Stimulated activated naive CD8-positive, alpha-beta T cell treated with anti-CD3 and anti-CD28 coated beads, Interleukin-15, Interleukin-2, amounts not matched to agents 100 U/mL and 50 U/mL, for 24 hours (primary cell): ENCODE results near the gene SURF2.
A peak's percentile ranks its signal among the peaks of the same experiment; 100 is the strongest.
"Not testable (repeated sequence)": the region's sequence is repeated elsewhere in the genome, so short reads cannot be mapped to it uniquely, and the experiment has no call there.

Experiments
- ATAC-seq: fragments of 150-1000 bp; cut with Tn5 transposase; one replicate; pipeline ENCODE4 v1.10.0; 2021
- DNase-seq: peaks from one replicate; pipeline ENCODE4 v3.0.0; 2021

The SURF2 gene

DNA sequence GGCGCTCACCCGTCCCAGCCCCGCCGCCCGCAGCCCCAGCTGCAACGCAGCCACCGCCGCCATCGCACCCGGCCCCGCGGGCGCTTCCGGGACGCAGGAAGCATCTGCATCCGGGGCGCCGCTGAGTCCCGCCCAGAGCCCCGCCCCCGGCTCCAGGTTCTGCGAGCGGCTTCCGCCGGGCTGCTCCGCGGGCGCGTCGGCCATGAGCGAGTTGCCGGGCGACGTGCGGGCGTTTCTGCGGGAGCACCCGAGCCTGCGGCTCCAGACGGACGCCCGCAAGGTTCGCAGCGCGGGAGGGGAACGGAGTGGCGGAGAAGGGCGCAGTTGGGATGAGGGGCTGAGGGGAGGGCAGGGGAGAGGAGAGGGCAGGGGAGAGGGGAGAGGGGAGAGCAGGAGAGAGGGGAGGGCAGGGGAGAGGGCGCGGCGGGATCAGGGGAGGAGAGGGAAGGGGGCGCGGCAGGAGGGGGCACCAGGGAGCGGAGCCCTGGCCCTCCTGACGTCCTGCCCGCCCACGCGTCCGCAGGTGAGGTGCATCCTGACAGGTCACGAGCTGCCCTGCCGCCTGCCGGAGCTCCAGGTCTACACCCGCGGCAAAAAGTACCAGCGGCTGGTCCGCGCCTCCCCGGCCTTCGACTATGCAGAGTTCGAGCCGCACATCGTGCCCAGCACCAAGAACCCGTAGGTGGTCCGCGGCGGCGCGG lies at the start of gene SURF2, which contains the start of gene SURF1:
Gene SURF2, plus strand, starts transcription at position 160 of the 701 bp plus-strand sequence. Its CDS starts 43 bp downstream, at position 203.
Gene SURF1, minus strand, starts transcription at position 97 of the 701 bp plus-strand sequence. Its CDS starts 34 bp downstream, at position 63.
- DNase-seq (peak; percentile 94), ATAC-seq (peak; percentile 75)

DNA sequence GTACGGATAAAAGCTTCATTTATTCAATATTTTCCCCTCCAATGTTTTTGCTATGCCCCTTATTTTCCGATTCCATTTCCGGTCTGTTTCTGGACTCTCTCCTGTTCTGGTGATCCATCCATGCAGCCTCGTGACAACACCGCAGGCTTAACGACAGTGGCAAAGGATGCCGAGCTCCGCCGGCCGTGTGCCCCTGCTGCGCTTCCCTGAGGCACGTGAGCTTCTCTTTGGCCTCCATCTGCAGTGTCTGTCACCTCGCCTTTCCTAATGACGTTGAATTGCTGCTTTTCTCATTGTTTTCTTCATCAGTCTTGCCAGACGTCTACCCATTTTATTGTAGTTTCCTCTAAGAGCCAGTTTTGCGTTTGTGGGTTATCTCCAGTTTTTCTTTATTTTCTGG lies 49.0 kb upstream of the SURF2 start:
- ATAC-seq (no peak), DNase-seq (no peak)

DNA sequence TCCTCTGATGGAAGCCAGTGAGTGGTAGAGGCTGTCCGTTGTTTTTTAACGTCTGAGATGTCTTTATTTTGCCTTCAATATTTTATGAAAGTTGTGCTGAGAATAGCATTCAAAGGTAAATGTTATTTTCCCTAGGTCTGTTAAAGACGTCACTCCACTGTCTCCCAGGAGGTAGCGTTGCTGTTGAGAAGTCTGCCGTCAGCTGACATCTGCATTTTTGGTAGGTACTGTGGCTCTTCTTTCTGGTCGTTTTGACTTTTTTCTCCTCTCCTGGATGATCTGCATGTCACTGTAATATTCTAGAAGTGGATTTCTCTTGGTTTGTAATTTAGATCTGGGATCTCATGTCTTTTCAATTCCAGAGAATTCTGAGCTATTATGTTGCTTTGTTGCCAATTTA lies 46.7 kb upstream of the SURF2 start:
- ATAC-seq, result no peak
- no peak for DNase-seq

DNA sequence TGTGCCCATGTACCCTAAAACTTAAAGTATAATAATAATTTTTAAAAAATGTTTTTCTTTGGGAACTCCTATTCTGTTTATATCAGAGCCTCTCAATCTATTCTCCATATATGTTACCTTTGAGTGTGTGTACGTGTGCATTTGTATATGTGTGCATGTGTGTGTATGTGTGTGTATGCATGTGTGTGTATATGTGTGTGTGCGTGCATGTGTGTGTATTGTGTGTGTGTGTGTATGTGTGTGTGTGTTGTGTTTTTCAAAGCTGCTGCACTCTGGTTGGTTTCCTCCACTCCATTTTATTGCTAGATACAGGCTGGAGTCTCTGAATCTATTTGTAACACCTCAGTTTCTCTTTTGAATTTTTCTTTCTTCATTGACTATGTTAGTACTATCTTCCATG lies 40.4 kb upstream of the SURF2 start:
- ATAC-seq, result no peak
- DNase-seq, result no peak

DNA sequence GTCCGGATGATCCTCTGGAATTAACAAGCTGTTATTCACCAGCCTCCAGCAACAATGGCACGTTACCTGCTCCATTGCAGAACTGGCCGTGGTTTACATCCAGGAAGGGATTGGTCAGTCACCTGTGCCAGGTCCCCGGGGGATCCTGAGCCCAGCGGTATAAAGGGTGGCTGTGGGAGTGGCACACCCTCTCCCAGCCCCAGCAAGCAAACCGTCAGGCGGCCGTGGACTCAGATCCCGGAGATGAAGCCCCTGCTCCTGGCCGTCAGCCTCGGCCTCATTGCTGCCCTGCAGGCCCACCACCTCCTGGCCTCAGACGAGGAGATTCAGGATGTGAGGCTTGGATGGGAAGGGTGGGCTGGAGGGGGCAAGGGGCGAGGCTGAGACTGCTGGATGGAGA lies 38.8 kb upstream of the SURF2 start:
- ATAC-seq, DNase-seq: not testable (repeated sequence)

DNA sequence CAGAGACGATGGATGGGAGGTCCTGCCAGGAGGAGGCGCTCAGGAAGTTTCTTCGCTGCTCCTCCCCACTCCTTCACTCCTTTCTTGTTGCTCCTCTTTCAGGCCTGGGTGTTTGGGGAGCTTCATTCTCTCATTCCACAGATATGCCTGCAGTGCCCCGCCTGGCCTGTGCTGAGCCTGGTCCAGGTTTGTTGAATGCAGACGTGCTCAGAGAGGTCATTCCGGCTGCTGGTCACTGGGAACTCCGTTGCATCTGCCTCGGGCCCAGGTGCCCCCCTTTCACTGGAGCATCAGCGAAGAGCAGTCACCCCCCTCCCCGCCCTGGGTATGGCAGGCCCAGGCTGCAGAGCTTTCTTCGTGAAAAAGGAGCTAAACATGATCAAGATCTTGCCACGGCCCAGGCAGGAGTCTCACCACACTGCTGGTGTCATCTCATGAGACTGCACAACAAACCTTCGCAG lies 35.9 kb upstream of the SURF2 start:
- DNase-seq (no peak), ATAC-seq (no peak)

DNA sequence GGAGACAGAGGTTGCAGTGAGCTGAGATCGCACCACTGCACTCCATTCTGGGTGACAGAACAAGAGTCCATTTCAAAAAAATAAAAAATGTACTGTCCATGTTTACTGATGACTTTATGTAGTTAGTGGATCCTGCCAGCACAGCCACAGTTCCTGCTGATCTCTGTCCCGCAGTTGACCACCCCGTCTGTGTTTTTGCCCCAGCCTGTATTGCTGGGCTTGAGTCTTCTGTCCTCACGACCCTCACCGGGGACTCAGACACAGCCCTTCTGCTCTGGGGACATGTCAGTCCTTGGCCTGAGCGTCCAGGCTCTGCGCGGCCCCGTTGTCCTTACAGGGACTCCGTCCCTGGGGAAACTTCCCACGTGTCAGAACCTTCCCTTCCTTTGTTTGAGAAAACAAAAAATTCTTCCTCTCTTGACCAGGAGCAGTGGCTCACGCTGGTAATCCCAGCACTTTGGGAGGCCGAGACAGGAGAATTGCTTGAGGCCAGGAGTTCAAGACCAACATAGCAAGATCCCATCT lies 34.9 kb upstream of the SURF2 start:
- ATAC-seq (no peak), DNase-seq (no peak)

DNA sequence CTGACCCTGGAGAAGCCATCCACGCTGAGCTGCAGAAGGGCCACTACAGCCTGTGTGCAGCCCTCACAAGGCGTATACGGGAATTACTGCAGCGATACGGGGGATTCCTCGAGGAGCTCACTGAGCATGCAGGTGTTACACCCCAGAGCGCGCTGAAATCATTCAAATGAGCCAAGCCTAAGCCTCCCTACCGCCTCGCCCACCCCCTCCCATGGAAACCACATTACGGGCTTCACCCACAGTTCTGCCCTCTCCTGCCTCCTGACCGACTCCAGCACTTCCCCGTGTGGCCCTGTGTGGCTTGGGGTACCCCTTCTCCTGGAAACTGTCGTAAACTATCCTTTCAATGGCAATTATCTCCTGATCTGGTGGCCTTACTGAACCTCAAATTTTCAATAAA lies 33.6 kb upstream of the SURF2 start:
- DNase-seq, result no peak
- no peak for ATAC-seq

DNA sequence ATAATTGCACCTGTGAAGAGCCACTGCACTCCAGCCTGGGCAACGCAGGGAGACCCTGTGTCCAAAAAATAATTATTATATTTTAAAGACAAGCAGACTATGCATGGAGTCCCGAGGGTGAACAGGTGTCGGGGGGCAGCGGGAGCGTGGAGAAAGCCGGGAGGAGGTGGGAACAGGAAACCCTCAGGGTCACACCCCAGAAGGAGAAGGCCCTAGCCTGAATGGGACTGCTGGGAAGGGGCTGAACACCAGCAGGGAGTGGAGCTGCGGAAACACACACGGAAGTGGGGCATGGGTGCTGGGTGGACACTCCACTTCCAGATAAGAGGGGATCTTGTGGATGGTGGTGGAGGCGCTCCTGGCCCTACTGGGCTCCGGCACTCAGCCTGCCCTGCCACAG lies 33.1 kb upstream of the SURF2 start:
- DNase-seq (no peak), ATAC-seq (no peak)

DNA sequence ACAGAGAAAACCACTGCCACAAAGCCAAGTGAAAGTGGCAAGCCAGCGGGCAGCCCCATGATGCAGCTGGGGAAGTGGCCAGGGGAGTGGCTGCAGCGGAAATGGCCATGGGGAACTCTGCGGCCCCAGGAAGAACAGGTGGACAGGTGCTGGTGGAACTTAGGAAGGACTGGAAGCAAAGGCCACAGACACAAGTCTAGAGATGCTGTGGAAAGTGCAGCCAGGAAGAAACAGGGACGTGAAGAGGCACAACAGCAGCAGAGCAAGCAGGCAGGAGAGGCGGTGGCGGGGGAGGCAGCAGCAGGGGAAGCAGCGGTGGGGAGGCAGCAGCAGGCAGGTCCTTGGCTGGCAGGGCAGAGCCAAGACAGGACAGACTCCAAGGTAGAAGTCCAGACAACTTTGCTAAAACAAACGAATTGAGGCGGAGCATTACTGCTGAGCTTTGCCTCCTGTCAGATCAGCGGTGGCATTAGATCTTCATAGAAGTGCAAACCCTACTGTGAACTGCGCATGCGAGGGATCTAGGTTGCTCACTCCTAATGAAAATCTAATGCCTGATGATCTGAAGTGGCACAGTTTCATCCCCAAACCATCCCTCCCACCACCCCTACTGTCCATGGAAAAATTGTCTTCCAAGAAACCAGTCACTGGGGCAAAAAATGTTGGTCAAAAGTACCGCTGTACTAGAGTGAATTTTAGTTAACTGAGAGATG lies 32.2 kb upstream of the SURF2 start:
- DNase-seq (no peak), ATAC-seq (no peak)

DNA sequence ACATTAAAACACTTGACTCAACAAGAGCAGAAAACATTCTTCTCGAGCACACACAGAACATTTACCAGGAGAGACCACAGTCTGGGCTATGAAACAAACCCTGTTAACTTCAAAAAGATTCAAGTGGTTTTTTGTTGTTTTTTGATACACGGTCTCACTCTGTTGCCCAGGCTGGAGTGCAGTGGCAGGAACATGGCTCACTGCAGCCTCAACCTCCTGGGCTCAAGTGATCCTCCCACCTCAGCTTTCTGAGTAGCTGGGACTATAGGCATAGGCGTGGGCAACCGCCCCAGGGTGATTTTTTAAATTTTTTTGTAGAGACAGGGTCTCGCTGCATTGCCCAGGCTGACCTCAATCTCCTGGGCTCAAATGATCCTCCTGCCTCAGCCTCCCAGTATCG lies 29.3 kb upstream of the SURF2 start:
- not testable (repeated sequence) for ATAC-seq, DNase-seq

DNA sequence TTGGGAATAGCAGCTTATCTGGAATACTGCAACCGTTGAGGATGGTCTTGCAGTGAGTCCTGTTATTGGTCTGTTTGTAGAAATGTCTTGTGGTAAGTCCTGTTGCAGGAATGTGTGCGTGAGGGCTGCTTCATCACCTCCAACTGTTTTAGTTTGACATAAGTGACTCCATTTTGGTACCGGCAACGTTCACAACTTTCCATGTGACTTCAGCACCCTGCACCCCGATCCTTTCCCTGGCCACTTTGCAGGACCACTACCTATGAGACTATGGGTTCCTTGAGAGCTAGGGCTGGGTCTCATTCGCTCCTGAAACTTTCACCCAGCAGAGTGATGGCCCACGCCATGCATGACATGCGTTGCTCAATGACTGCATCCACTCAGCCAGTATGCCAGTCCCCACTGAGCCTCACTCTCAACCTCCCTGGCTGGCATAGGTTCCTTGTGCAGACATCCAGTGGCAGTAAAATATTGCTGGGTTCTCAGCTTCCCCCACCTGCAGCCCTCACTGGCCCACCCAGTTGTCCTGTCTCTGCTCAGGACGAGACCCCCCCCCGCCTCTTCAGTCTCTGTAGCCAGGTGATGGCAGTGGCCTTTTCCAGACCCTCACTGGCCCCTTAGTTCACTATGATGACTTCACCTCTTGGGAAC lies 28.4 kb upstream of the SURF2 start:
- no peak for DNase-seq

DNA sequence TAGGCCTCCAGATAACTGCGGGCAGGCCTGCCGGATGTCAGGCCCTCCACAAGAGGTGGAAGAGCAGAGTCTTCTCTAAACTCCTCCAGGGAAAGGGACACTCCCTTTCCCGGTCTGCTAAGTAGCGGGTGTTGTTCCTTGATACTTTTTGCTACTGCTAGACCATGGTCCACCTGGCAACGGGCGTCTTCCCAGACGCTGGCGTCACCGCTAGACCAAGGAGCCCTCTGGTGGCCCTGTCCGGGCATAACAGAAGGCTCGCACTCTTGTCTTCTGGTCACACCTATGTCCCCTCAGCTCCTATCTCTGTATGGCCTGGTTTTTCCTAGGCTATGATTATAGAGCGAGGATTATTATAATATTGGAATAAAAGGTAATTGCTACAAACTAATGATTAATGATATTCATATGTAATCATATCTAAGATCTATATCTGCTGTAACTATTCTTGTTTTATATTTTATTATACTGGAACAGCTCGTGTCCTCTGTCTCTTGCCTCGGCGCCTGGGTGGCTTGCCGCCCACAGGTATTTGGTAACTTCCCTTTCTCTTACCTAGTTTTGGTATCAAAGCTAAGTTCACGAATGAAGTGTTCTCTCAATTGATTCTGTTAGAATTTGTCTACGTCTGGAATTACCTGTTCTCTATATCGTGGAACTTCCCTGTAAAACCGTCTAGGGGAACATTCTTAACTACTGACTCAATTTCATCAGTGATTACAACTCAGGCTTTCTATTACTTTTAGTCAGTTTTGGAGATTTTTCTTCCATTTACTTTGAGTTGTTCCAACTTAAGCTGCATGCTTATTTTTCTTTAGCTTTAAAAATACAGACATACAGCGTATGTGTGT lies 26.8 kb upstream of the SURF2 start:
- not testable (repeated sequence) for DNase-seq, ATAC-seq

More for the DNA sequence above, 28.4 kb upstream of the SURF2 start:
- no peak for ATAC-seq

DNA sequence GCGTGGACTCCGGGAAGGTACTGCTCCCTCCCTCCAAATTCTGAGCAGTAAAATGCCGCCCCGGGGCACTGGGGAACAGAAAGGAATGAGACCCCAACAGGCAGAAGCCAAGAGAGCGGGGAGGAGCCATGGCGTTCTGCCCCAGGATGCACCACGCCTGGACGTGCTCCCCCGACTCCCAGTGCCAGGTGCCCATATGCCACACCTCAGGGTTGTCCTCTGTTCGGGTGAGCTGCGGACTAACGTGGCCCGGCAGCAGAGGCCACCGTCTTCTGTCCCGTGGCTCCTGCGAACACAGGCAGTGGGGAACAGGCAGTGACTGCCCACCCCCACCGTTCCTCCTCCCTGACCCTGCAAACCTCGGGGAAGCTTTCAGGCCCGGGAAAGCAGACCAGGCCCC lies 25.1 kb upstream of the SURF2 start:
- ATAC-seq (no peak), DNase-seq (no peak)

DNA sequence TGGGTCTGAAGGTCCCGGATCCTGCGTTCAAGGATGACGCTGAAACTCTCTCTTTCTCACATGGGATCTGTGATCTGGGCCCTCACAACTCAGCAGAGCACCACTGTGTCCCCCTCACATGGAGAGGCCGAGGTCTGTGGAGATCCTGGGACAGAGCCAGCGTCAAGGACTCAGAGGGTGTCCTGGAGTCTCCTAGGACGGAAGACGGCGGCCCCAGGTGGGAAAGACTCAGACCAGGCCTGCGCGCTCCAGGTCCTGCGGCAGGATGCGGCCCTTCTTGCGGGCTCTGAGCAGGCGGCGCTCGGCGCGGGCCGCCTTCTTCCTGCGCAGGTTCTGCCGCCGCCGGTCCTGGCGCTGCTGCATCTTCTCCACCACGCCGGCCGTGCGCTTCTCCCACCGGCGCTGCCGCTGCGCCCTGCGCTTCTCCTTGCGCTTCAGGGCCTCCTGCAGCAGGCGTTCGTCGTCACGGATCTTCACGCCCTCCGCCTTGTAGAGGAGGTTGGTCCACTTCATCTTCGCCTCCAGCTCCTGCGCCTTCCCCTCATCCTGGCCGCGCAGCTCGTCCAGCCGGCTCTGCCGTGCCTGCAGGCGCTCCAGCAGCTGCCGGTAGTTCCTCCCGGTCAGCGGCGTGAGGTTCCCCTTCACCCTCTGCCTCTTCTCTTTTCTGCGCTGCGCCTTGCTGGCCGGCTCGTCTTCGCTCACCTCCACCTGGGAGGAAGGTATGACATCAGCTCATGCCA lies 24.5 kb upstream of the SURF2 start:
- DNase-seq (no peak), ATAC-seq (no peak)

DNA sequence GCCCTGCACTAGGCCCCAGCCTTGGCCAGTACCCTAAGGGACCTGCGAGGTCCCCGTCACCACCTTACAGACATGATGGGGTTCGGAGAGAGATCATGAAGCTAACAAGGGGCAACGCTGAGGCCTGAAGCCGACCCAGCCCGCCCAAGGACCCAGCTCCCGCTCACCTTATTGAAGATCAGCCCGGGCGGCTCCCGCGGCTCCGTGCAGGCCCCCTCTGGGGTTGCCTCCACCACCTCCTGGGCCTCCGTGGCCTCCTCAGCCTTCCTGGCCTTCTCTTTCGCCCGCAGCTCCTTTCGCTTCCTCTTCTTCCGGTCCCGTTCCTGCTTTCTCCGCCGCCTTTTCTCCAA lies 24.0 kb upstream of the SURF2 start:
- DNase-seq, result no peak
- ATAC-seq, result no peak

DNA sequence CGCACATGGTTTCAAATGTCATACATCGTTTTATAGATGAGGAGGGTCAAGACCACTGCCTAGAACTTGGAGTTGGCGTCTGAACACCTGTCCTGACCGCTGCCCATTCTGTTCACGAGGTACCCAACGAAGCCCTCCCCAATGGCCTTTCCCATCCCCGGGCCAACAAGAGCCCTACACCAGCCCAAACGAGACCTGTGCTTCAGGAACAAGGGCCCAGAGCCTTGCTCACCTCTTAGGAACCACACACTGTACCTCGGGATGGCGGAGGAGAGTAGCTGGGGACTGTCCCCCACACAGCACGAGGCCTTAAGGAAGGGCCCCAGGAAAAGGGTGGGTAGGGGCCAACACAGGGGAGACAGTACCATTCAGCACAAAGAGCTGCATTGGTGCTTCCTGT lies 23.3 kb upstream of the SURF2 start:
- ATAC-seq, result no peak
- peak; percentile 2 for DNase-seq

DNA sequence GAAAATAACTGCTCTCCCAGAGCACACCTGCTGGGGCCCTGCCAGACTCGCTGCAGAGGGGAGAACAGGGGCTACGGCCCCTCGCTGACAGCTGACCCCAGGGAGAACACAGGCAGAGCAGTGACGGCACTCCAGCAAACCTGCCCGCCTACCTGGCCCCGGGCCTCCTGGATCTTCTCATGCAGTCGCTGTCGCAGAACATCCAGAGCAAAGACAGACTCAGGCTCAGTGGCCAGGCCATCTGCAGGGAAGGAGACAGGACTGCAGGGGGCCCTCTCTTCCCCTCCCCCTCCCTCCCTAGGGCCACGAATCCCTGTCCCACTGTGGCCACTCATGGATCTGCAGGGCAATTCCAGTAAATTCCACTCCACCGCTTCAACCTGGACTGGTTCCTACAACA lies 22.8 kb upstream of the SURF2 start:
- DNase-seq, result peak; percentile 6
- ATAC-seq, result no peak

DNA sequence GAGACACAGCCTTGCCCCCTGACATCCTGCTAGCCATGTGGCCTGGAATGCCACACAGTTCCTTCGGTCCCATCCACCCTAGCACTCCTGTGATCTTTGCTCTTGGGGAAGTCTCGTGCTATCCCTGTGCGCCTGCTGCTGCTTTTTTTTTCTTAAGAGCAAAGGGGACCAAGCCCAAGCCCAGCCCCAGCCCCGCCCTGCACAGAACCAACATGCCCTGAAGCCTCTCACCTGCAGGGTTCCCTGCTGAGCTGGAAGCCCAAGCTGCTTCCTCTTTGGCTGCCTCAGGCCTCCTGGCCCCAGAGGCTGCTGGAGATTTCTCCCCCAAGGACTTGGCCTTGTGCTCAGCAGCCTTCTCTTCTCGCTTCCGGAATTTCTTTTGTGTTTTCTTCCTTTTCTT lies 22.2 kb upstream of the SURF2 start:
- DNase-seq, result peak; percentile 4

DNA sequence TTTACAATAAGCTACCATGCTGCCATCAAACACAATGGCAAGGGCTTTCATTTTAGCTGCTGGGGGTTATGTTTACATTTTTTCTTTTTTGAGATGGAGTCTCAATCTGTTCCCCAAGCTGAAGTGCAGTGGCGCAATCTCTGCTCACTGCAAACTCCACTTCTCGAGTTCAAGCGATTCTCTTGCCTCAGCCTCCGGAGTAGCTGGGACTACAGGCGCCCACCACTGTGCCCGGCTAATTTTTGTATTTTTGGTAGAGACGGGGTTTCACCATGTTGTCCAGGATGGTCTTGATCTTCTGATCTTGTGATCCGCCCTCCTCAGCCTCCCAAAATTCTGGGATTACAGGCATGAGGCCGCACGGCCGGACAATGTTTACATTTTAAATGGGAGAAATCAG lies 21.5 kb upstream of the SURF2 start:
- not testable (repeated sequence) for ATAC-seq
- peak; percentile 2 for DNase-seq

More for the DNA sequence above, 22.2 kb upstream of the SURF2 start:
- no peak for ATAC-seq
